GM06990 (cell line): ENCODE results near the gene PTPN3.

Source experiments
- DNase-seq: peaks from one replicate; pipeline ENCODE4 v3.0.0-alpha.2; 2011; ENCODE audit not compliant: insufficient read length; ENCODE audit errors: extremely low read depth
- H3K27me3 ChIP-seq: replicated peaks from 2 replicates; pipeline ENCODE4 v1.6.0; 2011; ENCODE audit warnings: low read length; ENCODE audit not compliant: control insufficient read depth, insufficient read depth
- H3K36me3 ChIP-seq: 2 replicates; pipeline ENCODE4 v1.5.1; 2011; ENCODE audit warnings: low read length; ENCODE audit not compliant: control insufficient read depth, insufficient read depth
- H3K4me3 ChIP-seq: replicated peaks from 2 replicates; pipeline ENCODE4 v1.5.1; 2011; ENCODE audit warnings: low read depth, mild to moderate bottlenecking, control low read depth, low read length
- TF ChIP-seq, protein P1 (sequence below): IDR thresholded peaks from 2 replicates; pipeline ENCODE4 v1.5.1; 2011; ENCODE audit warnings: low read length, control low read depth, mild to moderate bottlenecking, inconsistent platforms; ENCODE audit not compliant: insufficient read depth, poor library complexity, severe bottlenecking

PTPN3 gene

GRCh38 chr9:109478051-109478563 lies 20.0 kb downstream of the PTPN3 start:
- DNase-seq: no peak
- H3K36me3 ChIP-seq: no peaks in the 10 kb centered on the region
- H3K4me3 ChIP-seq: no peak overlapping the region
- TF ChIP-seq, protein P1, sequence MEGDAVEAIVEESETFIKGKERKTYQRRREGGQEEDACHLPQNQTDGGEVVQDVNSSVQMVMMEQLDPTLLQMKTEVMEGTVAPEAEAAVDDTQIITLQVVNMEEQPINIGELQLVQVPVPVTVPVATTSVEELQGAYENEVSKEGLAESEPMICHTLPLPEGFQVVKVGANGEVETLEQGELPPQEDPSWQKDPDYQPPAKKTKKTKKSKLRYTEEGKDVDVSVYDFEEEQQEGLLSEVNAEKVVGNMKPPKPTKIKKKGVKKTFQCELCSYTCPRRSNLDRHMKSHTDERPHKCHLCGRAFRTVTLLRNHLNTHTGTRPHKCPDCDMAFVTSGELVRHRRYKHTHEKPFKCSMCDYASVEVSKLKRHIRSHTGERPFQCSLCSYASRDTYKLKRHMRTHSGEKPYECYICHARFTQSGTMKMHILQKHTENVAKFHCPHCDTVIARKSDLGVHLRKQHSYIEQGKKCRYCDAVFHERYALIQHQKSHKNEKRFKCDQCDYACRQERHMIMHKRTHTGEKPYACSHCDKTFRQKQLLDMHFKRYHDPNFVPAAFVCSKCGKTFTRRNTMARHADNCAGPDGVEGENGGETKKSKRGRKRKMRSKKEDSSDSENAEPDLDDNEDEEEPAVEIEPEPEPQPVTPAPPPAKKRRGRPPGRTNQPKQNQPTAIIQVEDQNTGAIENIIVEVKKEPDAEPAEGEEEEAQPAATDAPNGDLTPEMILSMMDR: no peak
- no peaks in the 10 kb centered on the region for H3K27me3 ChIP-seq

GRCh38 chr9:109477258-109478050 lies 20.7 kb downstream of the PTPN3 start:
- Histone ChIP-seq H3K36me3 (no peaks in the 10 kb centered on the region), H3K4me3 (no peak overlapping the region), H3K27me3 (no peaks in the 10 kb centered on the region)
- DNase-seq: no peak
- TF ChIP-seq, protein P1: no peak

DNA sequence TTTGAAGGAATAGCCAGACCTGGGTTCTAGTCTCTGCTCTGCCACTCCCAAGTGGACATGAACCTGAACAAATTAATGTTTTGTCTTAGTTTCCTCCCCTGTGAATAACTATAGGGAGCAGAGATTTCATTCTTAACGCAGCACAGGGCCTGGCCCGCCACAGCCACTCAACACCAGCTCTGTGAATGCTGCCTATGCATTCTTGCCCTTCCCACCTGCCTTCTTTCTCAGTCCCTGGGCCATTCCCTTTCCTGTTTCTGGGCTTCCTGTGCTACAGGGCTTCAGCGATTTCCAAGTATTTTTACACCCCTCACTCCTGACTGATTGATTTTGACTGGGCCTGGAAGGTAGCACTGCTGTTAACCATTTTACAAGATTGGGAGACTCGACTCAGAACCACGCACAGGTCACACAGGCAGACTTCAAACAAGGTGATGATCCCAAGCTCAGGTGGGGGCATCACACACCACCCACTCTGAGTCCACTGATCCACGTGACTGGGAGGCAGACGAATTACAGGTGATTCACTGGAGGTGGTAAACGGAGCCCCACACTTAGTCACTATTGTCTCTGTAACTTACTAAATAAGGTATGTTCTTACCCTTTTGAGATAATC lies 21.4 kb downstream of the PTPN3 start:
- TF ChIP-seq, protein P1: no peak
- no peak overlapping the region for H3K4me3 ChIP-seq
- no peaks in the 10 kb centered on the region for H3K27me3 ChIP-seq
- DNase-seq: no peak
- no peaks in the 10 kb centered on the region for H3K36me3 ChIP-seq

DNA sequence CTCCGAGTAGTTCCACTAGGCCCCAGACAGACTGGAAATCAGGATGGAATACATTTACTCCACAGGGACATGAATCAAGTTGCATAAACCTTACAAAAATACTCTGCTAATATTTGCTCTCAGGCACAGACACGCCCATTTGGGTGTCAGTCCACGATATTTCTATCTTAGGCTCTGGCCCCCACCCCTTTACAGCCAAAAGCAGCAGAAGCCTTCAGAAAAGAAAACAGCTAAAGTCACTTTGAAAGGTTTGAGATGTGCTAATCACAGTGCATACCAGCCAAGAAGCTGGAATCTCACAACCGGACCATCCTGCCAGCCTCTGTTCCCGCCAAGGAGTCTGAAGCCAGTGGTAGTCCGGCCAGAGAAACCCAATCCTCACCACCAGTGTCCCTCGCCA lies 22.6 kb downstream of the PTPN3 start:
- no peak for DNase-seq
- H3K36me3 ChIP-seq: no peaks in the 10 kb centered on the region
- TF ChIP-seq, protein P1: no peak
- no peaks in the 10 kb centered on the region for H3K27me3 ChIP-seq
- H3K4me3 ChIP-seq: no peak overlapping the region

DNA sequence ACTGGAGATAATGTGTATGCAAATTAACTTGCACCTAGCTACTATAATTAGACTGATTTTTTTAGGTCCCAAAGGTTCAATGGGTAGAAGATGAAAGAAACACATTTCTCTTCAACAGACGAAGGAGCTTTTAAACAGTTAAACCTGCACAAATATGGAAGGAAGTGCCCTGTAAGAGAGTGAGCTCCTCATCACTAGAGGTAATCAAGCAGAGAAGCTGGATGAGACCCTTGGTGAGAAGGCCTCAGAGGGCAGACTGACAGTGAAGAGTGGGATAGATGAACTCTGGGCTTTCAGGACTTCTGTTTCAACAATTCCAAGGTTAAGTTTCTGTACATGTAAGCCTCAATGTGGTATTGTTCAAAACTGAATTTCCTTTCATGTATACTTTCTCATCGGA lies 23.2 kb downstream of the PTPN3 start:
- TF ChIP-seq, protein P1: no peak
- H3K27me3 ChIP-seq: no peaks in the 10 kb centered on the region
- H3K36me3 ChIP-seq: no peaks in the 10 kb centered on the region
- H3K4me3 ChIP-seq: no peak overlapping the region
- DNase-seq: no peak
